Esophagus squamous epithelium (tissue), 5 donors: ENCODE data around the gene FUT4. TPM values are rescaled to one million over a fixed set of nuclear protein-coding genes. Genes with fewer than 3 reads are reported as not detected.
"Not testable (repeated sequence)": the region's sequence is repeated elsewhere in the genome, so short reads cannot be mapped to it uniquely, and the experiment has no call there.

ENCODE experiments used
- DNase-seq: peaks from one replicate; lab custom pipeline; 2025; lab: John Stamatoyannopoulos, UW
- H3K27ac ChIP-seq, 4 donors: fragments of 200-600 bp; sonication (generic); one replicate each; pipeline ENCODE4 v1.5.1; 2016 to 2019; ENCODE audit warnings: mild to moderate bottlenecking in 1 of 4
- H3K27me3 ChIP-seq, 4 donors: fragments of 200-600 bp; sonication (generic); 1 replicate in 3 of 4; 2 replicates in 1 of 4; pipeline versions ENCODE4 v1.5.1 to v1.6.0; 2017 to 2021; ENCODE audit warnings: antibody characterized with exemption in 1 of 4
- H3K36me3 ChIP-seq, 3 donors: fragments of 200-600 bp; sonication (generic); one replicate each; pipeline ENCODE4 v1.5.1; 2016 to 2019
- H3K4me1 ChIP-seq, 3 donors: fragments of 200-600 bp; sonication (generic); one replicate each; pipeline ENCODE4 v1.5.1; 2017 to 2019
- H3K4me3 ChIP-seq, 4 donors: fragments of 200-600 bp; sonication (generic); 1 replicate in 3 of 4; 2 replicates in 1 of 4; pipeline ENCODE4 v1.5.1; 2016 to 2019; ENCODE audit warnings: mild to moderate bottlenecking in 2 of 4, moderate library complexity in 1 of 4
- H3K9me3 ChIP-seq, 3 donors: fragments of 200-600 bp; sonication (generic); one replicate each; pipeline ENCODE4 v1.5.1; 2016 to 2019
- POLR2A ChIP-seq, 4 donors: fragments of 450-650 bp; IDR thresholded peaks; one replicate each; pipeline ENCODE4 v1.6.1; 2017; ENCODE audit warnings: antibody characterized with exemption in 4 of 4, mild to moderate bottlenecking in 4 of 4, moderate library complexity in 3 of 4
- WGBS, 2 donors: methylation state at CpG; one replicate each; pipeline ENCODE4 v1.1.5; 2018; 5-methylcytosine and 5-hydroxymethylcytosine counted together
- intact Hi-C: fragments of 100-400 bp; cut with DNase I; formaldehyde crosslinking; loops from one replicate; pipeline ENCODE4 v1.15.0; 2022
- total RNA-seq, 4 donors: library from RNA; depleted of rRNA; stranded (reverse); fragments of >200 nt; gene quantifications; one replicate each; pipeline ENCODE4 v1.1.0, GENCODE V29; 2016
- TF ChIP-seq, protein P1 (sequence below), 6 experiments: fragments of 450-650 bp in 4 of 6; fragments of 200-600 bp in 2 of 6; sonication (generic) in 2 of 6; IDR thresholded peaks; one replicate each; pipeline ENCODE4 v1.5.1; 2016 to 2019; ENCODE audit warnings: antibody characterized with exemption in 6 of 6, mild to moderate bottlenecking in 4 of 6, moderate library complexity in 4 of 6
- donor health status: DM: yes; HTN: yes; CAD: no.

Gene FUT4
- total RNA-seq, 4 donors from 2014 or later = 1.4 to 6.1 (median 1.8) TPM

DNA sequence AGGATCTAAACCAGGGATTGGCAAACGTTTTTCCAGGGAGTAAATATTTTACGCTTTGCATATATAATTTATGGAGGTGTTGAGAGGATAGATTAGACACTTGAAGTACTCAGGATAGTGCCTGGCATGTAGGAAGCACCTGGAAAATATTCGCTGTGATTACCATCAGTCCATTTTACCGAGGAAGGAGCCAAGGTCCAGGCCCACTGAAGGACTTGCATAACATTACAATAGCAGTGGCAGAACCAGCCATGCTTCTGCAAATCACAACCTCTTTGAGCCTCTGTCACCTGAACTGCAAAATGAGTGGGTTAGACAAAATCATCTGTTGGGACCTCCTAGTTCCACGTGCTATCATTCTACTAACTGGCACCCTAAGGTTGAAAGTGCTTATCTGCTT lies 5.4 kb downstream of the FUT4 start:
- Histone ChIP-seq H3K27ac (no peak overlapping the region), H3K36me3 (no peaks in the 10 kb centered on the region), H3K4me1 (peaks cover 23 to 52% (median 34%) of the 10 kb centered on the region in 3 donors), H3K9me3 (no peaks in the 10 kb centered on the region), H3K27me3 (no peaks in the 10 kb centered on the region), H3K4me3 (no peak overlapping the region)
- WGBS, 2 donors = 67 to 74% methylated on average over 5 of the region's 5 CpGs
- intact Hi-C loops = no loop called here
- DNase-seq = no peak
- TF ChIP-seq, protein P1, sequence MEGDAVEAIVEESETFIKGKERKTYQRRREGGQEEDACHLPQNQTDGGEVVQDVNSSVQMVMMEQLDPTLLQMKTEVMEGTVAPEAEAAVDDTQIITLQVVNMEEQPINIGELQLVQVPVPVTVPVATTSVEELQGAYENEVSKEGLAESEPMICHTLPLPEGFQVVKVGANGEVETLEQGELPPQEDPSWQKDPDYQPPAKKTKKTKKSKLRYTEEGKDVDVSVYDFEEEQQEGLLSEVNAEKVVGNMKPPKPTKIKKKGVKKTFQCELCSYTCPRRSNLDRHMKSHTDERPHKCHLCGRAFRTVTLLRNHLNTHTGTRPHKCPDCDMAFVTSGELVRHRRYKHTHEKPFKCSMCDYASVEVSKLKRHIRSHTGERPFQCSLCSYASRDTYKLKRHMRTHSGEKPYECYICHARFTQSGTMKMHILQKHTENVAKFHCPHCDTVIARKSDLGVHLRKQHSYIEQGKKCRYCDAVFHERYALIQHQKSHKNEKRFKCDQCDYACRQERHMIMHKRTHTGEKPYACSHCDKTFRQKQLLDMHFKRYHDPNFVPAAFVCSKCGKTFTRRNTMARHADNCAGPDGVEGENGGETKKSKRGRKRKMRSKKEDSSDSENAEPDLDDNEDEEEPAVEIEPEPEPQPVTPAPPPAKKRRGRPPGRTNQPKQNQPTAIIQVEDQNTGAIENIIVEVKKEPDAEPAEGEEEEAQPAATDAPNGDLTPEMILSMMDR (IDR thresholded peaks at IDR 0.05) = no peak
- no peak for TF ChIP-seq POLR2A (IDR thresholded peaks at IDR 0.05)

DNA sequence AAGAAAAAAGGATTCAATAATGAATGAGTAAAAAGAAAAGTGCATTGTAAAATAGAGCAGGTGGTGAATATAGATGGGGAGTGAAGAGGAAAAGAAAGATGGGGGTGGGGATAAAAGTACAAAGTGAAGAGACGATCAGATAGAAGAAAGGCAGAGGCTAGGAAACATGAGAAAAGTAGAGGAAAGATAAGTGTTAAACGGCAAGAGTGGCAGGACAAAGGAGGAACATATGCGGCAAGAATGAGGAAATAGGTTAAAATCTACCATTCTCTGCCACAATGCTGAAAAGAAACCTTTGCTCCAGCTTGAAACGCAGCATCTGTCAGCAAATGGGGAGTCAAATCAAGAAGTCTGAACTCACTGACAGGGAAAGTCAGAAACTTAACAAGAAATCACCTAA lies 6.8 kb downstream of the FUT4 start:
- TF ChIP-seq, protein P1 (IDR thresholded peaks at IDR 0.05) = no peak
- TF ChIP-seq POLR2A (IDR thresholded peaks at IDR 0.05) = no peak

DNA sequence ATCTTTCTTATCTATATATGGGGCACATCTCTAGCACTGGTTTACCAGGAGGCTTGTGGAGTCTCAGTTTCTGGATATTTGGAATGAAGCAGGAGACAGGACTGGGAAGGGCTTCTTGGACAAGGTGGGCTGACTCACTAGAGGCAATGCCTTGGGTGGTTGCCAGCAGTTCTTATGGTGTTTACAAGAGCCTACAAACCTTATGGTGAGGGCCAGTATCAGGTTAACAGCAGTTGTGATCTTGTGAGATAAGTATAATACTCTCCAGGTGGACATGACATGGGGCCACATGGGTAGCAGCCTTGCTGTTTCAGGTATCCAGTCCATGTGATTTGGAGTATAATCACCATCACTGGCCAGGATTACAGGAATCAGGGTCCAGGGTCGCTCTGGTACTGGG lies 10.2 kb downstream of the FUT4 start:
- Histone ChIP-seq H3K4me1 (peaks cover 0 to 14% (median under 1%) of the 10 kb centered on the region in 3 donors), H3K4me3 (no peak overlapping the region), H3K36me3 (no peaks in the 10 kb centered on the region), H3K27ac (no peak overlapping the region), H3K27me3 (no peaks in the 10 kb centered on the region), H3K9me3 (no peaks in the 10 kb centered on the region)
- no peak for DNase-seq
- intact Hi-C loops = no loop called here
- TF ChIP-seq POLR2A (IDR thresholded peaks at IDR 0.05) = no peak
- TF ChIP-seq, protein P1 (IDR thresholded peaks at IDR 0.05) = no peak
- 20 to 36% methylated on average over 1 of the region's 1 CpG for WGBS, 2 donors

More for the DNA sequence above, 6.8 kb downstream of the FUT4 start:
- Histone ChIP-seq H3K4me3 (no peak overlapping the region), H3K4me1 (peaks cover 18 to 40% (median 26%) of the 10 kb centered on the region in 3 donors), H3K36me3 (no peaks in the 10 kb centered on the region), H3K27ac (no peak overlapping the region), H3K27me3 (no peaks in the 10 kb centered on the region), H3K9me3 (no peaks in the 10 kb centered on the region)
- WGBS, 2 donors = 56 to 69% methylated on average over 4 of the region's 4 CpGs
- no peak for DNase-seq
- intact Hi-C loops = no loop called here

DNA sequence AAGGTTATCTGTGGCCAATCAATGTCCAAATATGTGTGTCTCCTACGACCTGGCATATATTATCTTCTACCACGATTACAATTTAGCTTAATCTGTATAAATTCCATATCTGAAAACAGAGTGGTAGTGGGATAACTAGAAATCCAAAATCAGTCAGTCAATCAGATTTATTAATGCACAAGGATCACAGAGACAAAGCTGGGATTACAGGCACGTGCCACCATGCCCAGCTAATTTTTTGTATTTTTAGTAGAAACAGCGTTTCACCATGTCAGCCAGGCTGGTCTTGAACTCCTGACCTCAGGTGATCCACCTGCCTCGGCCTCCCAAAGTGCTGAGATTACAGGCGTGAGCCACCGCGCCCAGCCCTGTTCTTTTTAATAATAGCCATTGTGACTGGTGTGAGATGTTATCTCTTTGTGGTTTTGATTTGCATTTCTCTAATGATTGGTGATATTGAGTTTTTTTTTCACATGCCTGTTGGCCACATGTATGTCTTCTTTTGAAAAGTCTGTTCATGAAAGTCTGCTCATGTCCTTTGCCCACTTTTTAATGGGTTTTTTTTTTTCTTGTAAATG lies 12.1 kb downstream of the FUT4 start:
- DNase-seq, H3K4me1 ChIP-seq, H3K27ac ChIP-seq, H3K36me3 ChIP-seq, H3K4me3 ChIP-seq, H3K27me3 ChIP-seq, H3K9me3 ChIP-seq, intact Hi-C loops: not testable (repeated sequence)
- WGBS, 2 donors = 83 to 86% methylated on average over 8 of the region's 8 CpGs

DNA sequence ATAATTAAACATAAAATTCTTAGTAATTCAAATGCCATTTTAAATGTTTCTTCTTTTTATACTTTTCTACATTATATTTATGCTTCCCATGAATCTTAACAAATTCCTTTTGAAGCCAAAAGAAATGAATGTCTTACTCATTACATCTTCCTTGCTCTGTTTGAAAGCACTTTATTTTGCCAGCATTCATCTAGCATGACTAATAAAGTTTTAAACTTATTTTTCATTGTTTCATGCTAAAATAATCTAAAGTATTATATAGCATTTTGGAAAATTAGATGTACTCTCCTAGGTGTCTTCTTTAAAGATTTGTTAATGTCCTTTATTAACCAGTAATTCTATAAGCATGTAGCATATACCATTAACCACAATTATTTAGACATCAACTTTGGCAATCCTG lies 13.7 kb downstream of the FUT4 start:
- H3K27ac ChIP-seq = no peak overlapping the region
- intact Hi-C loops = no loop called here
- H3K4me3 ChIP-seq = no peak overlapping the region
- TF ChIP-seq POLR2A (IDR thresholded peaks at IDR 0.05) = no peak
- TF ChIP-seq, protein P1 (IDR thresholded peaks at IDR 0.05) = no peak
- no peaks in the 10 kb centered on the region for H3K9me3 ChIP-seq
- DNase-seq = no peak
- H3K4me1 ChIP-seq = peaks cover 0 to 9% (median 0%) of the 10 kb centered on the region in 3 donors
- no peaks in the 10 kb centered on the region for H3K36me3 ChIP-seq
- H3K27me3 ChIP-seq = no peaks in the 10 kb centered on the region

DNA sequence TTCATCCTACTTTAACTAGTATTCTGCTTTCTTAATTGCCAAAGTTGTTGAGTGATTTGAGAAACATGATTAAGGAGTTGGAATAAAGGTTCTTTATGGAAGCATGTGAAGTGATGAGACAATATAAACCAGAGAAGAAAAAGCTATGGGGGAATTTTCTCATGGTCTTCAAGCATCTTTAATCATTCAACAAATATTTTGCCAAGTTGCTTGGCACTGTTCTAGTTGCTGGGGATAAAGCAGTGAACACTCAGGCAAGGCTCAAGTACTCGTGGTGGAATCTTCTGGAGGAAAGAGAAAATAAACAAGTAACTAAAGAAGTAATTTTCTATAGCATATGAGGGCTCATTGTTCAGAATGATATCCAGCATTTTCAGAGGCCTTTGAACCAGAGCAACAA lies 14.3 kb downstream of the FUT4 start:
- Histone ChIP-seq H3K27ac (no peak overlapping the region), H3K4me3 (no peak overlapping the region), H3K27me3 (no peaks in the 10 kb centered on the region), H3K4me1 (peaks cover 0 to 10% (median 0%) of the 10 kb centered on the region in 3 donors), H3K9me3 (no peaks in the 10 kb centered on the region), H3K36me3 (no peaks in the 10 kb centered on the region)
- WGBS, 2 donors = 30 to 52% methylated on average over 1 of the region's 1 CpG
- intact Hi-C loops = no loop called here
- no peak for TF ChIP-seq POLR2A (IDR thresholded peaks at IDR 0.05)
- TF ChIP-seq, protein P1 (IDR thresholded peaks at IDR 0.05) = no peak
- no peak for DNase-seq
